WTC11 (cell line): ENCODE data around the gene ZNF407. TPM values are rescaled to one million over a fixed set of nuclear protein-coding genes. Genes with fewer than 3 reads are reported as not detected.

Experiments
- ATAC-seq: fragments of 200-7000 bp; cut with Tn5 transposase; 2 replicates; pipeline ENCODE4 v1.10.0; 2021; ENCODE audit warnings: mild to moderate bottlenecking, moderate library complexity
- CTCF ChIA-PET: fragments of 300-600 bp; sonication (Branson Sonifier 250); formaldehyde crosslinking; loops from one replicate; lab custom pipeline; 2021; ENCODE audit warnings: antibody characterized with exemption; lab: Charles Lee
- POLR2A ChIA-PET: fragments of 350-600 bp; sonication (Branson Sonifier 250); formaldehyde crosslinking; loops from one replicate; lab custom pipeline; 2021; ENCODE audit warnings: antibody characterized with exemption; lab: Charles Lee
- DNase-seq: peaks from one replicate; pipeline ENCODE4 v3.0.0; 2021; ENCODE audit warnings: low spot score
- H3K27ac Mint-ChIP-seq: 2 replicates; pipeline ENCODE4 v1.8.0; 2021; ENCODE audit warnings: mixed read lengths
- H3K27me3 Mint-ChIP-seq: 2 replicates; pipeline ENCODE4 v1.8.0; 2021; ENCODE audit warnings: low read depth, mild to moderate bottlenecking, moderate library complexity, mixed read lengths
- H3K36me3 Mint-ChIP-seq: 2 replicates; pipeline ENCODE4 v1.8.0; 2021; ENCODE audit warnings: mixed read lengths
- H3K4me1 Mint-ChIP-seq: 2 replicates; pipeline ENCODE4 v1.8.0; 2022; ENCODE audit warnings: mixed read lengths
- H3K4me3 Mint-ChIP-seq: 2 replicates; pipeline ENCODE4 v1.8.0; 2021; ENCODE audit warnings: mild to moderate bottlenecking, moderate library complexity, mixed read lengths
- H3K9me3 Mint-ChIP-seq: 2 replicates; pipeline ENCODE4 v1.8.0; 2021; ENCODE audit warnings: mixed read lengths
- GRHL2 ChIP-seq: fragments of 250-450 bp; sonication (Bioruptor Pico); IDR thresholded peaks from 2 replicates; pipeline ENCODE4 v1.8.0; 2022; ENCODE audit warnings: mild to moderate bottlenecking, moderate library complexity; ENCODE audit not compliant: insufficient replicate concordance, severe bottlenecking
- GTF2I ChIP-seq: fragments of 250-450 bp; sonication (Bioruptor Pico); conservative IDR thresholded peaks from 2 replicates; pipeline ENCODE4 v1.4.0; 2021; ENCODE audit warnings: mild to moderate bottlenecking
- MXD4 ChIP-seq: fragments of 250-450 bp; sonication (Bioruptor Pico); IDR thresholded peaks from 2 replicates; pipeline ENCODE4 v1.8.0; 2021; ENCODE audit warnings: mild to moderate bottlenecking, moderate library complexity, borderline replicate concordance
- NFYB ChIP-seq: sonication (generic); formaldehyde crosslinking; conservative IDR thresholded peaks from 2 replicates; pipeline ENCODE4 v1.8.0; 2022; ENCODE audit warnings: low read depth, missing genetic modification reagents
- OVOL2 ChIP-seq: fragments of 250-450 bp; sonication (Bioruptor Pico); IDR thresholded peaks from 2 replicates; pipeline ENCODE4 v1.9.0; 2021; ENCODE audit warnings: mild to moderate bottlenecking, borderline replicate concordance
- TCF7 ChIP-seq: sonication (generic); formaldehyde crosslinking; IDR thresholded peaks from 2 replicates; pipeline ENCODE4 v1.8.0; 2022; ENCODE audit warnings: mild to moderate bottlenecking, low read depth, missing genetic modification reagents, moderate library complexity
- TEAD4 ChIP-seq: sonication (generic); formaldehyde crosslinking; IDR thresholded peaks from 2 replicates; pipeline ENCODE4 v1.8.0; 2022; ENCODE audit warnings: mild to moderate bottlenecking, missing genetic modification reagents
- ZNF396 ChIP-seq: fragments of 250-450 bp; sonication (Bioruptor Pico); IDR thresholded peaks from 2 replicates; pipeline ENCODE4 v1.8.0; 2021; ENCODE audit warnings: mild to moderate bottlenecking, moderate library complexity, borderline replicate concordance
- ZNF416 ChIP-seq: fragments of 250-450 bp; sonication (Bioruptor Pico); IDR thresholded peaks from 2 replicates; pipeline ENCODE4 v1.9.0; 2021; ENCODE audit warnings: mild to moderate bottlenecking, inconsistent platforms
- total RNA-seq: library from RNA; stranded (reverse); gene quantifications from 3 replicates; pipeline ENCODE4 v1.2.3, GENCODE V29; 2021
- TF ChIP-seq, protein P1 (sequence below): fragments of 250-450 bp; sonication (Bioruptor Pico); IDR thresholded peaks from 2 replicates; pipeline ENCODE4 v1.9.0; 2021; ENCODE audit warnings: mild to moderate bottlenecking
- TF ChIP-seq, protein P2 (sequence below): sonication (generic); formaldehyde crosslinking; IDR thresholded peaks from 2 replicates; pipeline ENCODE4 v1.8.0; 2022; ENCODE audit warnings: mild to moderate bottlenecking, missing genetic modification reagents
- TF ChIP-seq, protein P3 (sequence below): sonication (generic); formaldehyde crosslinking; IDR thresholded peaks from 2 replicates; pipeline ENCODE4 v1.8.1; 2022; ENCODE audit warnings: mild to moderate bottlenecking, missing genetic modification reagents, moderate library complexity, borderline replicate concordance
- TF ChIP-seq, protein P4 (sequence below): sonication (generic); formaldehyde crosslinking; IDR thresholded peaks from 2 replicates; pipeline ENCODE4 v1.8.0; 2022; ENCODE audit warnings: missing genetic modification reagents
- TF ChIP-seq, protein P5 (sequence below): sonication (generic); formaldehyde crosslinking; IDR thresholded peaks from 2 replicates; pipeline ENCODE4 v1.8.1; 2023; ENCODE audit warnings: mild to moderate bottlenecking, missing genetic modification reagents
- TF ChIP-seq, protein P6 (sequence below): sonication (generic); formaldehyde crosslinking; IDR thresholded peaks from 2 replicates; pipeline ENCODE4 v1.8.1; 2023; ENCODE audit warnings: mild to moderate bottlenecking, missing genetic modification reagents, moderate library complexity
- TF ChIP-seq, protein P7 (sequence below): sonication (generic); formaldehyde crosslinking; IDR thresholded peaks from 2 replicates; pipeline ENCODE4 v1.8.0; 2022; ENCODE audit warnings: mild to moderate bottlenecking, missing genetic modification reagents
- TF ChIP-seq, protein P8 (sequence below): sonication (generic); formaldehyde crosslinking; IDR thresholded peaks from 2 replicates; pipeline ENCODE4 v1.8.0; 2022; ENCODE audit warnings: mild to moderate bottlenecking, missing genetic modification reagents
- TF ChIP-seq, protein P9 (sequence below): sonication (generic); formaldehyde crosslinking; IDR thresholded peaks from 2 replicates; pipeline ENCODE4 v1.8.0; 2023; ENCODE audit warnings: missing genetic modification reagents

The ZNF407 gene
- total RNA-seq, 1 experiment from 2014 or later = 6.5 TPM

DNA sequence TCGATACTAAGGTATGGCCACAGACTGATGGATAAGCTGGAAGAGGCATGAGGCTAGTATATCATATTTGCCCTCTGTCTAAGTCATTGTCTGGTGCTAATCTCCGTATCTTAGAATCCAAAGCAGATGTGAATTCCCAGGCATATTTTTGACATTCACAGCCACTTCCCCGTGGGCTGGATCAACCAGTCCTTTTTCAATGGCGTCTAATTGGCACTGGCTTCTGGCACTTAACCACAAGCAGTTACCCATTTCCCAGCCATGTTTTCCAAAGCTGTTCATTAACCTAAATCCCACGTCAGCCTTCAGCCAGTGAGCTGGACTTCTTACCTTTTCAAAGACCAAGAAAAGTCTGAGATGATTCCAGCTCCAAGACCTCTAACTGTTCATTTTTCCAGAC, 20.7 kb upstream of the ZNF407 start (continued):
- TF ChIP-seq NFYB (CRISPR knock-in tag) (no peak), TCF7 (CRISPR knock-in tag) (no peak)
- TF ChIP-seq, protein P1, sequence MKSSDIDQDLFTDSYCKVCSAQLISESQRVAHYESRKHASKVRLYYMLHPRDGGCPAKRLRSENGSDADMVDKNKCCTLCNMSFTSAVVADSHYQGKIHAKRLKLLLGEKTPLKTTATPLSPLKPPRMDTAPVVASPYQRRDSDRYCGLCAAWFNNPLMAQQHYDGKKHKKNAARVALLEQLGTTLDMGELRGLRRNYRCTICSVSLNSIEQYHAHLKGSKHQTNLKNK (CRISPR knock-in tag) = no peak

DNA sequence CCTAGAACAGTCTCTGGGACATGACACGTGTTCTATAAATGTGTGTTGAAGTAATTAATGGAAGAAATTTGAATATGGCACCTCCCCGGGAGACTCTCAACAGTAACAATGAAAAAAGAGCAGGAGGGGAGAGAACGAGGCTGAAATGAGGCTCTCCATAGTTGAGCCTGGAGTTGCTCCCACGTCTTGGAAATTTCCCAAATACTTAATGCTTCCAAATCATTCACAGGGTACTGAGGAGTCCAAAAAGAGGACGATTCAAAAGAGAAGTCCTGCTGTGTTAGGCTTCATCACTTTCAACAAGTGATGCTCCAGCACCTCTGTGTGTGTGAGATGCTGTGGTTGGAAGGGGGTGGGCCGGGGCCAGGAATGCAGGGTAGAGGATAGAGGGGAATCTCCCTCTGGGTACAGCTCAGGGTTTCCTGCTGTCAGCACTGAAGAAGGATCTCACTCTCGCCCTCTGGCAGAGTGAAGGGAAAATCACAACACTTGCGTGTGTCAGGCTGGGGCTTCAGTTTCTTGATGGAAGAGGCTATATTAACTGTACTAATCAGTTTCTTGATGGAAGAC, 18.1 kb upstream of the ZNF407 start:
- Mint-ChIP-seq H3K27me3 (peaks cover 4% of the 10 kb centered on the region), H3K27ac (no peak overlapping the region), H3K36me3 (no peaks in the 10 kb centered on the region), H3K4me3 (peak overlapping the region; percentile 24), H3K9me3 (no peaks in the 10 kb centered on the region), H3K4me1 (peaks cover 22% of the 10 kb centered on the region)
- 0 out of 2 replicates have a peak, but pooled peaks have one; percentile 47 for TF ChIP-seq ZNF416 (CRISPR knock-in tag)
- TF ChIP-seq, protein P2, sequence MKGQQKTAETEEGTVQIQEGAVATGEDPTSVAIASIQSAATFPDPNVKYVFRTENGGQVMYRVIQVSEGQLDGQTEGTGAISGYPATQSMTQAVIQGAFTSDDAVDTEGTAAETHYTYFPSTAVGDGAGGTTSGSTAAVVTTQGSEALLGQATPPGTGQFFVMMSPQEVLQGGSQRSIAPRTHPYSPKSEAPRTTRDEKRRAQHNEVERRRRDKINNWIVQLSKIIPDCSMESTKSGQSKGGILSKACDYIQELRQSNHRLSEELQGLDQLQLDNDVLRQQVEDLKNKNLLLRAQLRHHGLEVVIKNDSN (CRISPR knock-in tag) = no peak
- TF ChIP-seq GTF2I (CRISPR knock-in tag) = no peak
- peak; percentile 96 for ATAC-seq
- peak; percentile 35 for DNase-seq
- CTCF ChIA-PET = interaction anchor here (0.6 to 1.4 kb wide), 4 partner anchors 11 to 714 kb away, joined by 3 to 11 read pairs (median 3); no protein-coding TSS in a partner anchor
- POLR2A ChIA-PET = no interaction called here

DNA sequence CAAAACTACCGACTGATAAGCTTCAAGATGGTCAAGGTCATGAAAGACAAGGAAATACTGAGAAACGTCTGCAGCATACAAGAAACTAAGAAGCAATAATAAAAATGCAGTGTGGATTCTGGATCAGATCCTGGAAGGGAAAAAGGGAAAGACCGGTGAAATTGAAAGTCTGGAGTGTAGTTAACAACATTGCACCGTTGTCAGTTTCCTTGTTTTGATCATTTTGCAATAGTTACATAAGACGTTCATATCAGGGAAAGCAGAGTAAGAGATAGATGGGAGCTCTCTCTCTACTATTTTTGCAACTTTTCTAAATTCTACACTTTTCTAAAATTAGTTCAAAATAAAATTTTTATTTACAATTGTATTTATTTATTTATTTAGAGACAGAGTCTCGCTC, 15.0 kb upstream of the ZNF407 start:
- no peak overlapping the region for H3K27ac Mint-ChIP-seq
- H3K9me3 Mint-ChIP-seq = no peaks in the 10 kb centered on the region
- ATAC-seq = no peak
- H3K27me3 Mint-ChIP-seq = peaks cover 7% of the 10 kb centered on the region
- POLR2A ChIA-PET = no interaction called here
- CTCF ChIA-PET = no interaction called here
- H3K4me3 Mint-ChIP-seq = no peak overlapping the region
- no peak for TF ChIP-seq ZNF396 (CRISPR knock-in tag)
- TF ChIP-seq, protein P3, sequence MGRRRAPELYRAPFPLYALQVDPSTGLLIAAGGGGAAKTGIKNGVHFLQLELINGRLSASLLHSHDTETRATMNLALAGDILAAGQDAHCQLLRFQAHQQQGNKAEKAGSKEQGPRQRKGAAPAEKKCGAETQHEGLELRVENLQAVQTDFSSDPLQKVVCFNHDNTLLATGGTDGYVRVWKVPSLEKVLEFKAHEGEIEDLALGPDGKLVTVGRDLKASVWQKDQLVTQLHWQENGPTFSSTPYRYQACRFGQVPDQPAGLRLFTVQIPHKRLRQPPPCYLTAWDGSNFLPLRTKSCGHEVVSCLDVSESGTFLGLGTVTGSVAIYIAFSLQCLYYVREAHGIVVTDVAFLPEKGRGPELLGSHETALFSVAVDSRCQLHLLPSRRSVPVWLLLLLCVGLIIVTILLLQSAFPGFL (CRISPR knock-in tag) = no peak
- TF ChIP-seq TEAD4 = no peak
- TF ChIP-seq, protein P4, sequence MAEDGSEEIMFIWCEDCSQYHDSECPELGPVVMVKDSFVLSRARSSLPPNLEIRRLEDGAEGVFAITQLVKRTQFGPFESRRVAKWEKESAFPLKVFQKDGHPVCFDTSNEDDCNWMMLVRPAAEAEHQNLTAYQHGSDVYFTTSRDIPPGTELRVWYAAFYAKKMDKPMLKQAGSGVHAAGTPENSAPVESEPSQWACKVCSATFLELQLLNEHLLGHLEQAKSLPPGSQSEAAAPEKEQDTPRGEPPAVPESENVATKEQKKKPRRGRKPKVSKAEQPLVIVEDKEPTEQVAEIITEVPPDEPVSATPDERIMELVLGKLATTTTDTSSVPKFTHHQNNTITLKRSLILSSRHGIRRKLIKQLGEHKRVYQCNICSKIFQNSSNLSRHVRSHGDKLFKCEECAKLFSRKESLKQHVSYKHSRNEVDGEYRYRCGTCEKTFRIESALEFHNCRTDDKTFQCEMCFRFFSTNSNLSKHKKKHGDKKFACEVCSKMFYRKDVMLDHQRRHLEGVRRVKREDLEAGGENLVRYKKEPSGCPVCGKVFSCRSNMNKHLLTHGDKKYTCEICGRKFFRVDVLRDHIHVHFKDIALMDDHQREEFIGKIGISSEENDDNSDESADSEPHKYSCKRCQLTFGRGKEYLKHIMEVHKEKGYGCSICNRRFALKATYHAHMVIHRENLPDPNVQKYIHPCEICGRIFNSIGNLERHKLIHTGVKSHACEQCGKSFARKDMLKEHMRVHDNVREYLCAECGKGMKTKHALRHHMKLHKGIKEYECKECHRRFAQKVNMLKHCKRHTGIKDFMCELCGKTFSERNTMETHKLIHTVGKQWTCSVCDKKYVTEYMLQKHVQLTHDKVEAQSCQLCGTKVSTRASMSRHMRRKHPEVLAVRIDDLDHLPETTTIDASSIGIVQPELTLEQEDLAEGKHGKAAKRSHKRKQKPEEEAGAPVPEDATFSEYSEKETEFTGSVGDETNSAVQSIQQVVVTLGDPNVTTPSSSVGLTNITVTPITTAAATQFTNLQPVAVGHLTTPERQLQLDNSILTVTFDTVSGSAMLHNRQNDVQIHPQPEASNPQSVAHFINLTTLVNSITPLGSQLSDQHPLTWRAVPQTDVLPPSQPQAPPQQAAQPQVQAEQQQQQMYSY = no peak
- H3K36me3 Mint-ChIP-seq = no peaks in the 10 kb centered on the region
- peaks cover 13% of the 10 kb centered on the region for H3K4me1 Mint-ChIP-seq
- DNase-seq = no peak

DNA sequence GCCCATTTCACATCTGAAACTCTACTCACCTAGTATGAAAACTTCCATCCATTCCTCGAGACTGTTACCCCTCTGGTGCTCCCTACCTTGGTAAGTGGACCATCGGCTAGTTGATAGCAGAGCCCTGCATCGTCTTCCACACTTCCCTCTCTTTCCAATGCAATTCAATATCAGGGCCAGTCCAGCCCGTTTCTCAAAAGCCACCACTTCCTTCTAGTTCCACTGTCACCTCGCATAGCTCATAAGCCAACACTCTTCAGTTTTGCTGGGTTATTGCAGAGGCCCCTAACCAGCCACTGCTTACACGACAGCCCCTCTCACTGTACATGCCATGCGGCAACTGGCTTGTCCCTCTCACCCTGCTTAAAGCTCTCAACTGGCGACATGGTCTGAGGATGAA, 10.2 kb upstream of the ZNF407 start:
- ATAC-seq = no peak
- CTCF ChIA-PET = no interaction called here
- Mint-ChIP-seq H3K4me3 (no peak overlapping the region), H3K9me3 (no peaks in the 10 kb centered on the region), H3K27ac (no peak overlapping the region), H3K27me3 (peaks cover 7% of the 10 kb centered on the region; the same call in 1 of the 2 replicates), H3K36me3 (no peaks in the 10 kb centered on the region), H3K4me1 (no peaks in the 10 kb centered on the region)
- DNase-seq = no peak
- POLR2A ChIA-PET = no interaction called here
- no peak for TF ChIP-seq TCF7 (CRISPR knock-in tag)
- no peak for TF ChIP-seq GRHL2 (CRISPR knock-in tag)
- TF ChIP-seq, protein P5, sequence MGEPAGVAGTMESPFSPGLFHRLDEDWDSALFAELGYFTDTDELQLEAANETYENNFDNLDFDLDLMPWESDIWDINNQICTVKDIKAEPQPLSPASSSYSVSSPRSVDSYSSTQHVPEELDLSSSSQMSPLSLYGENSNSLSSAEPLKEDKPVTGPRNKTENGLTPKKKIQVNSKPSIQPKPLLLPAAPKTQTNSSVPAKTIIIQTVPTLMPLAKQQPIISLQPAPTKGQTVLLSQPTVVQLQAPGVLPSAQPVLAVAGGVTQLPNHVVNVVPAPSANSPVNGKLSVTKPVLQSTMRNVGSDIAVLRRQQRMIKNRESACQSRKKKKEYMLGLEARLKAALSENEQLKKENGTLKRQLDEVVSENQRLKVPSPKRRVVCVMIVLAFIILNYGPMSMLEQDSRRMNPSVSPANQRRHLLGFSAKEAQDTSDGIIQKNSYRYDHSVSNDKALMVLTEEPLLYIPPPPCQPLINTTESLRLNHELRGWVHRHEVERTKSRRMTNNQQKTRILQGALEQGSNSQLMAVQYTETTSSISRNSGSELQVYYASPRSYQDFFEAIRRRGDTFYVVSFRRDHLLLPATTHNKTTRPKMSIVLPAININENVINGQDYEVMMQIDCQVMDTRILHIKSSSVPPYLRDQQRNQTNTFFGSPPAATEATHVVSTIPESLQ (CRISPR knock-in tag) = no peak
- TF ChIP-seq, protein P6, sequence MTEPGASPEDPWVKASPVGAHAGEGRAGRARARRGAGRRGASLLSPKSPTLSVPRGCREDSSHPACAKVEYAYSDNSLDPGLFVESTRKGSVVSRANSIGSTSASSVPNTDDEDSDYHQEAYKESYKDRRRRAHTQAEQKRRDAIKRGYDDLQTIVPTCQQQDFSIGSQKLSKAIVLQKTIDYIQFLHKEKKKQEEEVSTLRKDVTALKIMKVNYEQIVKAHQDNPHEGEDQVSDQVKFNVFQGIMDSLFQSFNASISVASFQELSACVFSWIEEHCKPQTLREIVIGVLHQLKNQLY (CRISPR knock-in tag) = no peak
- TF ChIP-seq, protein P7, sequence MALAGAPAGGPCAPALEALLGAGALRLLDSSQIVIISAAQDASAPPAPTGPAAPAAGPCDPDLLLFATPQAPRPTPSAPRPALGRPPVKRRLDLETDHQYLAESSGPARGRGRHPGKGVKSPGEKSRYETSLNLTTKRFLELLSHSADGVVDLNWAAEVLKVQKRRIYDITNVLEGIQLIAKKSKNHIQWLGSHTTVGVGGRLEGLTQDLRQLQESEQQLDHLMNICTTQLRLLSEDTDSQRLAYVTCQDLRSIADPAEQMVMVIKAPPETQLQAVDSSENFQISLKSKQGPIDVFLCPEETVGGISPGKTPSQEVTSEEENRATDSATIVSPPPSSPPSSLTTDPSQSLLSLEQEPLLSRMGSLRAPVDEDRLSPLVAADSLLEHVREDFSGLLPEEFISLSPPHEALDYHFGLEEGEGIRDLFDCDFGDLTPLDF (CRISPR knock-in tag) = no peak
- TF ChIP-seq, protein P8, sequence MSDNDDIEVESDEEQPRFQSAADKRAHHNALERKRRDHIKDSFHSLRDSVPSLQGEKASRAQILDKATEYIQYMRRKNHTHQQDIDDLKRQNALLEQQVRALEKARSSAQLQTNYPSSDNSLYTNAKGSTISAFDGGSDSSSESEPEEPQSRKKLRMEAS (CRISPR knock-in tag) = no peak
- no peak for TF ChIP-seq OVOL2 (CRISPR knock-in tag)
- TF ChIP-seq MXD4 (CRISPR knock-in tag) = no peak
- TF ChIP-seq, protein P9, sequence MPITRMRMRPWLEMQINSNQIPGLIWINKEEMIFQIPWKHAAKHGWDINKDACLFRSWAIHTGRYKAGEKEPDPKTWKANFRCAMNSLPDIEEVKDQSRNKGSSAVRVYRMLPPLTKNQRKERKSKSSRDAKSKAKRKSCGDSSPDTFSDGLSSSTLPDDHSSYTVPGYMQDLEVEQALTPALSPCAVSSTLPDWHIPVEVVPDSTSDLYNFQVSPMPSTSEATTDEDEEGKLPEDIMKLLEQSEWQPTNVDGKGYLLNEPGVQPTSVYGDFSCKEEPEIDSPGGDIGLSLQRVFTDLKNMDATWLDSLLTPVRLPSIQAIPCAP (CRISPR knock-in tag) = no peak
